Left lung (tissue), 10 donors: ENCODE results near the gene ZNF512B. TPM values are rescaled to one million over a fixed set of nuclear protein-coding genes. Genes with fewer than 3 reads are reported as not detected.

ENCODE experiments used
- ATAC-seq: fragments of 200-7000 bp; cut with Tn5 transposase; one replicate; pipeline ENCODE4 v1.9.1; 2020; ENCODE audit warnings: moderate library complexity
- DNase-seq, 4 donors: peaks; one replicate each; pipeline ENCODE4 v3.0.0-alpha.2; 2013 to 2020
- H3K27ac ChIP-seq, 2 donors: fragments of 200-600 bp; sonication (generic) in 1 of 2; one replicate each; pipeline versions ENCODE4 v1.5.0 to v1.8.0; 2020 to 2021
- H3K27me3 ChIP-seq, 2 donors: fragments of 200-600 bp; sonication (generic) in 1 of 2; one replicate each; pipeline versions ENCODE4 v1.5.0 to v1.8.0; 2020 to 2021
- H3K36me3 ChIP-seq, 2 donors: fragments of 200-600 bp; sonication (generic) in 1 of 2; one replicate each; pipeline versions ENCODE4 v1.5.0 to v1.8.0; 2020 to 2021
- H3K4me1 ChIP-seq, 2 donors: fragments of 200-600 bp; one replicate each; pipeline ENCODE4 v1.8.0; 2021
- H3K4me3 ChIP-seq, 2 donors: fragments of 200-600 bp; sonication (generic) in 1 of 2; one replicate each; pipeline versions ENCODE4 v1.5.0 to v1.8.0; 2020 to 2021; ENCODE audit warnings: mild to moderate bottlenecking in 1 of 2
- H3K9me3 ChIP-seq, 2 donors: fragments of 200-600 bp; sonication (generic) in 1 of 2; one replicate each; pipeline versions ENCODE4 v1.5.0 to v1.8.0; 2020 to 2021
- intact Hi-C, 2 donors: fragments of 100-400 bp; cut with DNase I; formaldehyde crosslinking; loops; one replicate each; pipeline versions ENCODE4 v1.11.2 to v1.14.2; 2022
- polyA plus RNA-seq, 6 donors: library from polyadenylated mRNA; unstranded; fragments of 120-200 nt; gene quantifications; one replicate each; pipeline ENCODE4 v1.2.1, GENCODE V29; 2013; ENCODE audit not compliant: insufficient read length in 6 of 6
- total RNA-seq, 2 donors: library from RNA; stranded (reverse); fragmentation: NEBNext Ultra II Directional; extraction: Animal tissue kit (Norgen Biotek cat#: 25700); gene quantifications; one replicate each; pipeline ENCODE4 v1.2.1, GENCODE V29; 2021
- TF ChIP-seq, protein P1 (sequence below), 2 donors: fragments of 200-600 bp; sonication (generic) in 1 of 2; IDR thresholded peaks; one replicate each; pipeline versions ENCODE4 v1.5.0 to v1.8.0; 2021; ENCODE audit warnings: antibody characterized with exemption in 2 of 2
- donor health status: DM: no; HTN: yes; CAD: no.
- donor health status: DM: no; HTN: no; CAD: no.

ZNF512B gene
- total and polyA plus RNA-seq, 8 donors, result 16.4 to 38.3 (median 26.6) TPM

DNA sequence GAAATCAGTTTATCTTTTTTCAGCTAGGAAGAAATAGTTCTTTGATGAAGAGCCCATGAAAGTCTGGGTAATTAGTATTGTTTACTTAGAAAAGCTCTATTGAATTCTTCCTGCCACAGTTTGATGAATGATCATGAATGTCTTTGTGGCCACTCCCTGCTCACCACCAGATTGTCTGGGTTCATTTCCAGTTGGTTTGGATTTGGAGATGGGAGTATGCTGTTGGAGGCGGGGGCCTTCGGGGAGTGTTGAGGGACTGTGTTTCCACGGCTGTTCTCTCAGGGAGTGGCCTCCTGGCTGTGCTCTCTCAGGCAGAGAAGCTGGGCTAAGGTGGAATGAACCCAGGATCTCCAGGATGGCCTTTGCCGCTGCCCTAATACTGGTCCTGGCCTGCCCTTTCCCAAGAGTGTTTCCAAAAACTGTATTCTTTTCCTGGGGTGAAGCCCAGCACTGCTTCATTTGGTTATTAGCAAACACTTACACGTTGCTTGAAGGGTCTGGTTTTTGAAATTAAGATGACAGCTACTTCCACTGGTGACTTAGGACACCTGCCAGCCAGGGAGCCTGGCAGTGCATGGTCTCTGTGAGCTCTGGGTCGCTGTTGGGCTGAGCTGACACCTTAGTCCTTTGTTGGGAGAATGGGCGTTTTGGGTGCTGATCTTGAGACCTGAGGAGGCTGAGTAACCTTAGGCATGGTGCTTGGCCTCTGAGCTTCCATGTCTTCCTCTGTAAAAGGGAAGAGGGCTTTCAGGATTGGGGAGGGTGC, 34.4 kb upstream of the ZNF512B start:
- no peak overlapping the region for H3K27ac ChIP-seq
- TF ChIP-seq, protein P1, sequence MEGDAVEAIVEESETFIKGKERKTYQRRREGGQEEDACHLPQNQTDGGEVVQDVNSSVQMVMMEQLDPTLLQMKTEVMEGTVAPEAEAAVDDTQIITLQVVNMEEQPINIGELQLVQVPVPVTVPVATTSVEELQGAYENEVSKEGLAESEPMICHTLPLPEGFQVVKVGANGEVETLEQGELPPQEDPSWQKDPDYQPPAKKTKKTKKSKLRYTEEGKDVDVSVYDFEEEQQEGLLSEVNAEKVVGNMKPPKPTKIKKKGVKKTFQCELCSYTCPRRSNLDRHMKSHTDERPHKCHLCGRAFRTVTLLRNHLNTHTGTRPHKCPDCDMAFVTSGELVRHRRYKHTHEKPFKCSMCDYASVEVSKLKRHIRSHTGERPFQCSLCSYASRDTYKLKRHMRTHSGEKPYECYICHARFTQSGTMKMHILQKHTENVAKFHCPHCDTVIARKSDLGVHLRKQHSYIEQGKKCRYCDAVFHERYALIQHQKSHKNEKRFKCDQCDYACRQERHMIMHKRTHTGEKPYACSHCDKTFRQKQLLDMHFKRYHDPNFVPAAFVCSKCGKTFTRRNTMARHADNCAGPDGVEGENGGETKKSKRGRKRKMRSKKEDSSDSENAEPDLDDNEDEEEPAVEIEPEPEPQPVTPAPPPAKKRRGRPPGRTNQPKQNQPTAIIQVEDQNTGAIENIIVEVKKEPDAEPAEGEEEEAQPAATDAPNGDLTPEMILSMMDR (IDR thresholded peaks at IDR 0.05), result no peak
- ATAC-seq (peak; percentile 49), DNase-seq (no peak)
- peaks cover 0 to 94% of the 10 kb centered on the region in 2 donors for H3K36me3 ChIP-seq
- intact Hi-C loops, result no loop called here
- no peak overlapping the region for H3K4me3 ChIP-seq
- no peaks in the 10 kb centered on the region for H3K9me3 ChIP-seq
- no peaks in the 10 kb centered on the region for H3K27me3 ChIP-seq
- peaks cover 0 to 9% of the 10 kb centered on the region in 2 donors for H3K4me1 ChIP-seq

DNA sequence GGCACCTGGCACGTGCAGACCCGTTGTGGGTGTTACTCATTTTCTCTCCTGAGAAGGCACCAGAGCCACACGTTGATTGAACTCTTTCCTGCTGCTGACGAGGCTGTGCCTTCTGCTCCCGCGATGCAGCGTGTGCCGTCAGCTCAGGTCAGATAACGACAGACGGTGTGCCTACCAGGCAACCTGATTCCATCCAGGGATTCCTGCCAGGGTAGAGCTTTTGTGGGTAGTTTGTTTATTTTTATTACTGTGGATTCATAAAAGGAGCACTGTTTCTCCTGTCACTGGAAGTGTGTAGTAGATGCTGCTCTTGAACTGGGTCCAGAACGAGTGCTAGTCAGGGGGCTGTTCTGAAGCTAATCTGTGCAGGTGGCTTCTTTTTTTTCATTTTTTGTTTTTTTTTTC, 31.9 kb upstream of the ZNF512B start:
- Histone ChIP-seq H3K4me1 (no peaks in the 10 kb centered on the region), H3K27me3 (no peaks in the 10 kb centered on the region), H3K4me3 (no peak overlapping the region), H3K36me3 (peaks cover 0 to 100% of the 10 kb centered on the region in 2 donors), H3K9me3 (no peaks in the 10 kb centered on the region), H3K27ac (no peak overlapping the region)
- ATAC-seq (no peak), DNase-seq (no peak)
- TF ChIP-seq, protein P1 (IDR thresholded peaks at IDR 0.05), result no peak
- intact Hi-C loops, result no loop called here

DNA sequence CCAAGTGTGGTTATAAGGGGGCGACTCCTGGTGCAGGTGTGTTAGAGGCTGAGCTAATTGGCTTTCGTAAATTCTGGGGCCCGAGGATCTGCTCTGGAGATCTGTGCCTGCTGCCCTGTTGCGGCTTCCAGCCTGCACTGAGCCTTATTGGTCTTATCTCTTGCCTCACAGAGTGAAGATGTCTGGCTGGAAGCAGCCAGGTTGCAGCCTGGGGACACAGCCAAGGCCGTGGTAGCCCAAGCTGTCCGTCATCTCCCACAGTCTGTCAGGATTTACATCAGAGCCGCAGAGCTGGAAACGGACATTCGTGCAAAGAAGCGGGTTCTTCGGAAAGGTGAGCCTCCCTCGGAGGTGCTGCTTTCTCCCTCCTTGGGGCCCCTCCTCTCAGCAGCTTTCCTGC, 31.2 kb upstream of the ZNF512B start:
- H3K27me3 ChIP-seq, result no peaks in the 10 kb centered on the region
- no peak overlapping the region for H3K27ac ChIP-seq
- intact Hi-C loops, result no loop called here
- ATAC-seq (no peak), DNase-seq (no peak)
- H3K4me3 ChIP-seq, result no peak overlapping the region
- no peaks in the 10 kb centered on the region for H3K9me3 ChIP-seq
- H3K4me1 ChIP-seq, result no peaks in the 10 kb centered on the region
- TF ChIP-seq, protein P1 (IDR thresholded peaks at IDR 0.05), result no peak
- peaks cover 0 to 100% of the 10 kb centered on the region in 2 donors for H3K36me3 ChIP-seq

DNA sequence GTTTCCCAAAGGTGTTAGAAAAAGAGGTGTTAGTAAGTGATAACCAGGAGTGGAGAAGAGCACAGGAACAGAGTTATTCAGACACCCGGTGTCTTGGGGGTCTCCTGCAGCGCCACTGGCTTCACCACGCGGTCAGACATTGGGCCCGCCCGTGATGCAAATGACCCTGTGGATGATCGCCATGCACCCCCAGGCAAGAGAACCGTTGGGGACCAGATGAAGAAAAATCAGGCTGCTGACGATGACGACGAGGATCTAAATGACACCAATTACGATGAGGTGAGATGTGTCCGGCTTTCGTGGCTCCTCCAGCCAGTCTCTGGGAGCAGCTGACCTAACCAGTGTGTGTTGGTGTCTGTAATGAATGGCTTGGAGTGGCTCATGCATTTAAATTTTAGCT, 13.2 kb upstream of the ZNF512B start:
- no peaks in the 10 kb centered on the region for H3K9me3 ChIP-seq
- DNase-seq (peak in 1 of 4 donors; percentile 43), ATAC-seq (no peak)
- peaks cover 22 to 48% of the 10 kb centered on the region in 2 donors for H3K4me1 ChIP-seq
- no peak overlapping the region for H3K27ac ChIP-seq
- no peak overlapping the region for H3K4me3 ChIP-seq
- TF ChIP-seq, protein P1 (IDR thresholded peaks at IDR 0.05), result no peak
- H3K27me3 ChIP-seq, result no peaks in the 10 kb centered on the region
- intact Hi-C loops, result no loop called here
- peaks cover 0 to 51% of the 10 kb centered on the region in 2 donors for H3K36me3 ChIP-seq

DNA sequence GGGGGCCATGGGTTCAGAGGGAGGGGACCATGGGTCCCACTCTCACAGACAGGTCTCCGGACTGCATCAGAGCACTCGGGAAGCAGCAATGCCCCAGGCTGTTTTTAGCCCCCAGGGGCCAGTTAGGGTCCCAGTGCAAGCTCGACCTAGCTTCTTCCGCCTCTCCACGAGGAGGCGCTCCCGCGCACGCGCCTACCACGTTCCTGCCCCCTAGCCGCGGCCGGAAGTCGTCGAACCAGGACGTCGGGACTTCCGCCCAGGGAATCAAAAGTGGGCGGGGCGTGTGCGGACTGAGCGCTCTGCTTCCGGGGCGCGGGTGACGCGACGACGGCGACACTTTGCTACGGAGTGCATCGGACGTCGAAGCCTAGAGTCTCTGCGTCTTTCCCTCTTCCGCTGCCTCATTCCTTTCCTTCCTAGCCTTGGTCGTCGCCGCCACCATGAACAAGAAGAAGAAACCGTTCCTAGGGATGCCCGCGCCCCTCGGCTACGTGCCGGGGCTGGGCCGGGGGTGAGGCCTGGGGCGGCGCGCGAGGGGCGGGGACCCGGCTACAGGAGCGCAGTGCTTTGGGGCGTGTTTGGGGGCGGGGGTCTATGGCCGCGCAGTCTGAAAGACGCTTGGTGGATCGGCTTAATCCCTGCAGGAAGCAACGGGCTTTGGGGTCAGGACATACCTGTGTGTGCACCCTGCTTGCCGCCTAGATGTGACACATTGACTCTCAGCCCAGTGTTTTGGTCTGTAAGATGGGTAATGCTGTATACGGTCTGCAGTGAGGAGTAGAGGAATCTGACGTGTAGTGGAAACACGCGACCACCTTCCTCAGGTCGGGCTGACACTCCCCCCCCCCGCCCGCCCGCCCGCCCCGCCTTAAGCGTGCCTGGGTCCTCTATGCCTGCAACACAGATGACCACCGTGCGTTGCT, 11.3 kb upstream of the ZNF512B start, which contains the start of gene PRPF6:
TSS of gene PRPF6 (plus strand) at position 327 of the 923 bp plus-strand sequence. CDS start at position 441, 114 bp downstream.
- Histone ChIP-seq H3K36me3 (peaks cover 0 to 33% of the 10 kb centered on the region in 2 donors), H3K9me3 (no peaks in the 10 kb centered on the region), H3K4me3 (peak within 1 kb of the TSS; percentile 97 to 99), H3K4me1 (peaks cover 22 to 53% of the 10 kb centered on the region in 2 donors), H3K27ac (peak within 1 kb of the TSS; percentile 23 to 90), H3K27me3 (no peaks in the 10 kb centered on the region)
- DNase-seq (peak; percentile 89 to 99 (median 96)), ATAC-seq (peak; percentile 92)
- TF ChIP-seq, protein P1 (IDR thresholded peaks at IDR 0.05), result peak; percentile 59 to 73
- intact Hi-C loops, result no loop called here
